Adrenal gland (tissue), 5 donors: Measurements from ENCODE around the gene HRH4.

Source experiments
- CTCF ChIP-seq, 6 experiments: fragments of 450-650 bp in 4 of 6; fragments of 200-600 bp in 2 of 6; sonication (generic) in 1 of 6; IDR thresholded peaks; 1 replicate in 5 of 6; 2 replicates in 1 of 6; pipeline versions ENCODE4 v1.5.1 to v1.8.0; 2016 to 2021; ENCODE audit warnings: antibody characterized with exemption in 6 of 6, mild to moderate bottlenecking in 2 of 6, moderate library complexity in 1 of 6
- POLR2A ChIP-seq, 2 donors: fragments of 450-650 bp; IDR thresholded peaks; one replicate each; pipeline ENCODE4 v1.6.1; 2017; ENCODE audit warnings: antibody characterized with exemption in 2 of 2, mild to moderate bottlenecking in 2 of 2, moderate library complexity in 1 of 2
- donor health status: DM: no; HTN: no; CAD: no.

GRCh38 chr18:24502667-24503523 is 42.5 kb downstream of the HRH4 start:
- no peak for TF ChIP-seq CTCF (IDR thresholded peaks at IDR 0.05)
- TF ChIP-seq POLR2A (IDR thresholded peaks at IDR 0.05): no peak
